CD4-positive, alpha-beta T cell (primary cell): Measurements from ENCODE around the gene TENM4. TPM values are rescaled to one million over a fixed set of nuclear protein-coding genes. Genes with fewer than 3 reads are reported as not detected.

ENCODE experiments used
- ATAC-seq: fragments of 200-7000 bp; cut with Tn5 transposase; one replicate; pipeline ENCODE4 v1.10.0; 2022; ENCODE audit warnings: mild to moderate bottlenecking; ENCODE audit not compliant: poor library complexity
- CTCF ChIA-PET: fragments of 350-600 bp; sonication (Branson Sonifier 250); formaldehyde crosslinking; loops from one replicate; lab custom pipeline; 2021; ENCODE audit warnings: antibody characterized with exemption, inconsistent platforms; lab: Charles Lee
- POLR2A ChIA-PET: fragments of 350-600 bp; sonication (Branson Sonifier 250); formaldehyde crosslinking; loops from one replicate; lab custom pipeline; 2021; ENCODE audit warnings: antibody characterized with exemption, inconsistent platforms; lab: Charles Lee
- DNase-seq, 14 experiments: peaks; one replicate each; pipeline ENCODE4 v3.0.0-alpha.2; 2013 to 2020; ENCODE audit warnings: mixed read lengths in 2 of 14
- H3K27ac ChIP-seq, 2 donors: one replicate each; pipeline versions ENCODE4 v1.5.1 to v1.7.0; 2013; ENCODE audit warnings: low read length in 2 of 2, low read depth in 1 of 2, mild to moderate bottlenecking in 1 of 2
- H3K27me3 ChIP-seq, 2 experiments: 1 replicate in 1 of 2; 2 replicates in 1 of 2; pipeline versions ENCODE4 v1.6.1 to v1.7.0; 2013; ENCODE audit warnings: low read length in 2 of 2, control low read depth in 1 of 2, mild to moderate bottlenecking in 1 of 2, moderate library complexity in 1 of 2; ENCODE audit not compliant: insufficient read depth in 2 of 2, control insufficient read depth in 1 of 2
- H3K36me3 ChIP-seq: one replicate; pipeline ENCODE4 v1.6.1; 2013; ENCODE audit warnings: low read length, control low read depth; ENCODE audit not compliant: insufficient read depth
- H3K4me1 ChIP-seq: one replicate; pipeline ENCODE4 v1.6.1; 2013; ENCODE audit warnings: low read length, control low read depth; ENCODE audit not compliant: insufficient read depth
- H3K4me3 ChIP-seq: one replicate; pipeline ENCODE4 v1.5.1; 2013; ENCODE audit warnings: mild to moderate bottlenecking, low read length, moderate library complexity
- H3K9me3 ChIP-seq, 2 experiments: 1 replicate in 1 of 2; 2 replicates in 1 of 2; pipeline versions ENCODE4 v1.6.1 to v1.7.0; 2013; ENCODE audit warnings: low read length in 2 of 2, mild to moderate bottlenecking in 2 of 2, control low read depth in 1 of 2, moderate library complexity in 1 of 2; ENCODE audit not compliant: control insufficient read depth in 1 of 2, insufficient read depth in 1 of 2
- H3K27ac Mint-ChIP-seq: one replicate; pipeline ENCODE4 v1.8.0; 2020; ENCODE audit warnings: mixed read lengths
- H3K27me3 Mint-ChIP-seq: one replicate; pipeline ENCODE4 v1.8.0; 2021; ENCODE audit warnings: mixed read lengths
- H3K36me3 Mint-ChIP-seq: one replicate; pipeline ENCODE4 v1.8.0; 2021; ENCODE audit warnings: low read depth, mixed read lengths
- H3K4me1 Mint-ChIP-seq: one replicate; pipeline ENCODE4 v1.8.0; 2021; ENCODE audit warnings: low read depth, mixed read lengths
- H3K4me3 Mint-ChIP-seq: one replicate; pipeline ENCODE4 v1.8.0; 2020; ENCODE audit warnings: mild to moderate bottlenecking, mixed read lengths
- H3K9me3 Mint-ChIP-seq: one replicate; pipeline ENCODE4 v1.8.0; 2020; ENCODE audit warnings: mixed read lengths
- intact Hi-C, 2 experiments: fragments of 100-400 bp; cut with DNase I in 1 of 2; cut with micrococcal nuclease in 1 of 2; formaldehyde crosslinking; loops; one replicate each; pipeline versions ENCODE4 v1.15.1 to v1.9.0; 2023 to 2025; cut with DNase I, micrococcal nuclease
- total RNA-seq, 174 experiments: library from RNA in 2 of 174; stranded (reverse) in 2 of 174; gene quantifications; one replicate each; pipeline ENCODE4 v1.2.3 and lab custom pipeline; 2021 to 2026
- TF ChIP-seq, protein P1 (sequence below): fragments of 200-600 bp; IDR thresholded peaks from one replicate; pipeline ENCODE4 v1.8.0; 2022; ENCODE audit warnings: antibody characterized with exemption, mild to moderate bottlenecking

TENM4 gene
- total RNA-seq, 2 experiments from 2014 or later: 0.22 to 0.31 TPM

DNA sequence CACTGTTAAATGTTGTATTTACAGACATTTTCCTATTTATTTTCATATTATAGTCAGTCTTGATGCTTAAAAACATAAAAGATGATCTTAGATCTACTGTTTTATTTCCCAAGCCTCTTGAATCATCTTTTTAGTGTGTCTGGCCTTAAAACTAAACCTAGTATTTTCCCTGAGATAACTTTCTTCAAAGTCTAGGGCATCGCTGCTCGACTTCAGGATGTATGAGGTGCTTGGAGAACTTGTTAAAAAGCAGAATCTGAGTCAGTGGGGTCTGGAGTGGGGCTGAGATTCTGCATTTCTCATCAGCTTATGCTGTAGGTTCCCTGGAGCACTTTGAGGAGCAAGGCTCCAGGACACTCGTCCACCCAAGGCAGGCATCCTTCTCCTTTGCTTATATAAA is 404.9 kb downstream of the TENM4 start:
- ATAC-seq: no peak
- no peak for DNase-seq
- no peaks in the 10 kb centered on the region for H3K4me1 Mint-ChIP-seq
- no peak overlapping the region for H3K27ac Mint-ChIP-seq
- H3K4me3 Mint-ChIP-seq: no peak overlapping the region
- ChIA-PET CTCF (interaction anchor here (0.7 kb wide), 1 partner anchor 332 kb away, joined by 3 read pairs; no protein-coding TSS in a partner anchor), POLR2A (no interaction called here)
- no peaks in the 10 kb centered on the region for H3K9me3 Mint-ChIP-seq
- no peaks in the 10 kb centered on the region for H3K36me3 Mint-ChIP-seq
- Histone ChIP-seq H3K27me3 (peaks cover 0 to 5% of the 10 kb centered on the region in 2 experiments), H3K27ac (no peak overlapping the region), H3K4me1 (no peaks in the 10 kb centered on the region), H3K4me3 (no peak overlapping the region), H3K9me3 (no peaks in the 10 kb centered on the region), H3K36me3 (no peaks in the 10 kb centered on the region)
- TF ChIP-seq, protein P1, sequence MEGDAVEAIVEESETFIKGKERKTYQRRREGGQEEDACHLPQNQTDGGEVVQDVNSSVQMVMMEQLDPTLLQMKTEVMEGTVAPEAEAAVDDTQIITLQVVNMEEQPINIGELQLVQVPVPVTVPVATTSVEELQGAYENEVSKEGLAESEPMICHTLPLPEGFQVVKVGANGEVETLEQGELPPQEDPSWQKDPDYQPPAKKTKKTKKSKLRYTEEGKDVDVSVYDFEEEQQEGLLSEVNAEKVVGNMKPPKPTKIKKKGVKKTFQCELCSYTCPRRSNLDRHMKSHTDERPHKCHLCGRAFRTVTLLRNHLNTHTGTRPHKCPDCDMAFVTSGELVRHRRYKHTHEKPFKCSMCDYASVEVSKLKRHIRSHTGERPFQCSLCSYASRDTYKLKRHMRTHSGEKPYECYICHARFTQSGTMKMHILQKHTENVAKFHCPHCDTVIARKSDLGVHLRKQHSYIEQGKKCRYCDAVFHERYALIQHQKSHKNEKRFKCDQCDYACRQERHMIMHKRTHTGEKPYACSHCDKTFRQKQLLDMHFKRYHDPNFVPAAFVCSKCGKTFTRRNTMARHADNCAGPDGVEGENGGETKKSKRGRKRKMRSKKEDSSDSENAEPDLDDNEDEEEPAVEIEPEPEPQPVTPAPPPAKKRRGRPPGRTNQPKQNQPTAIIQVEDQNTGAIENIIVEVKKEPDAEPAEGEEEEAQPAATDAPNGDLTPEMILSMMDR: no peak
- intact Hi-C loops: no loop called here
- H3K27me3 Mint-ChIP-seq: peaks cover 25% of the 10 kb centered on the region

DNA sequence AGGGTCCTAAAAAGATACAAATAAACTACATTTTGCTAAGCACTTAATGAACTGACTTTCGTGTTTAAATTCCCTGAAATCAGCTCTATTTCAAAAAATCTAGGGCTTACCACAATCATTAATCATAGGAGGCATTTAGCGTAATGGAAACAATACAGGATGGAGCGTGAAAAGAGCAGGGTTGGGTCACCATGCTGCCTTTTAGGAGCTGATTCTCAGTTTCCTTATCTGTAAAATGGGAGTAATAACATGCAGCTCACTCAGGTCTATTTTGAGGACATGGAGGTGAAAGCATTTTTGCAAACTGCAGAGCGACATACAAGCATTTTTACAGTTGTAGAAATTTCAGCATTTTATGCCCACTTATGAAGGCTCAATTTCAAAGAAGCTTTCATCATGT is 407.0 kb downstream of the TENM4 start:
- ChIA-PET POLR2A (no interaction called here), CTCF (no interaction called here)
- Mint-ChIP-seq H3K27ac (no peak overlapping the region), H3K9me3 (no peaks in the 10 kb centered on the region), H3K36me3 (no peaks in the 10 kb centered on the region), H3K27me3 (peaks cover 30% of the 10 kb centered on the region), H3K4me3 (no peak overlapping the region), H3K4me1 (no peaks in the 10 kb centered on the region)
- Histone ChIP-seq H3K4me3 (no peak overlapping the region), H3K4me1 (no peaks in the 10 kb centered on the region), H3K9me3 (no peaks in the 10 kb centered on the region), H3K27ac (no peak overlapping the region), H3K36me3 (no peaks in the 10 kb centered on the region), H3K27me3 (peaks cover 0 to 5% of the 10 kb centered on the region in 2 experiments)
- TF ChIP-seq, protein P1: no peak
- intact Hi-C loops: no loop called here
- no peak for ATAC-seq
- no peak for DNase-seq

DNA sequence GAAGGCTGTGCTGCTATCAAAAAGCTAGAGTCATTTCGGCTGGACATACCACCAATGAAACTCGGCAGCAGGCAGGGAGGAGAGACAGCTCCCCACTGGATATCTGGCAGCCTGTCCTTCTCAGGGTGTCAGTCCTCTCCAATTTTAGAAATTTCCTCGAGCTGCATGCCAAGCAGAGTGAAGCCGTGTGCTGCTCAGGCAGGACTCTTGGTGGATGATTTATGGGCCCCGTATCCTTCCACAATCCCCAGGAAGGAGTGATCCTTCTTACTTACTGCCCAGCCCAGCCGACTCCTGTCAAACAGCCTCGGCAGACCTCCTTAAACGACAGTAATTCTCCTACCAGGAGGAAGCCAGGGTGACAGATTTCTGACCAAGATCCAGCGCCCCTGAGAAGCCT is 410.4 kb downstream of the TENM4 start:
- Mint-ChIP-seq H3K27ac (no peak overlapping the region), H3K9me3 (no peaks in the 10 kb centered on the region), H3K4me3 (no peak overlapping the region), H3K27me3 (peaks cover 33% of the 10 kb centered on the region), H3K36me3 (no peaks in the 10 kb centered on the region), H3K4me1 (no peaks in the 10 kb centered on the region)
- Histone ChIP-seq H3K36me3 (no peaks in the 10 kb centered on the region), H3K4me3 (no peak overlapping the region), H3K27ac (no peak overlapping the region), H3K9me3 (no peaks in the 10 kb centered on the region), H3K4me1 (no peaks in the 10 kb centered on the region), H3K27me3 (peaks cover 6 to 9% of the 10 kb centered on the region in 2 experiments)
- DNase-seq (no peak), ATAC-seq (no peak)
- intact Hi-C loops: no loop called here
- TF ChIP-seq, protein P1: no peak
- ChIA-PET POLR2A (no interaction called here), CTCF (no interaction called here)
